Smooth muscle cell (in vitro differentiated cells): ENCODE measurements around the gene SP140L. TPM values are rescaled to one million over a fixed set of nuclear protein-coding genes. Genes with fewer than 3 reads are reported as not detected.
"Not testable (repeated sequence)": the region's sequence is repeated elsewhere in the genome, so short reads cannot be mapped to it uniquely, and the experiment has no call there.

Source experiments
- DNase-seq: peaks from one replicate; lab custom pipeline; 2025; ENCODE audit not compliant: unreplicated experiment; lab: John Stamatoyannopoulos, UW
- H2AFZ ChIP-seq: fragments of 200-600 bp; sonication (generic); 2 replicates; pipeline ENCODE4 v1.6.0; 2016; ENCODE audit warnings: antibody characterized with exemption, low read depth, mild to moderate bottlenecking
- H3F3A ChIP-seq: fragments of 200-600 bp; sonication (generic); 2 replicates; pipeline ENCODE4 v1.6.0; 2017; ENCODE audit warnings: antibody characterized with exemption, low read depth
- H3K27ac ChIP-seq: fragments of 200-600 bp; sonication (generic); 2 replicates; pipeline ENCODE4 v1.5.1; 2016; ENCODE audit warnings: low read depth, mild to moderate bottlenecking
- H3K27me3 ChIP-seq: fragments of 200-600 bp; sonication (generic); 2 replicates; pipeline ENCODE4 v1.6.1; 2016; ENCODE audit warnings: low read depth, mild to moderate bottlenecking
- H3K36me3 ChIP-seq: fragments of 200-600 bp; sonication (generic); 2 replicates; pipeline ENCODE4 v1.5.1; 2016; ENCODE audit warnings: low read depth
- H3K4me1 ChIP-seq: fragments of 200-600 bp; sonication (generic); 2 replicates; pipeline ENCODE4 v1.5.1; 2016; ENCODE audit warnings: low read depth
- H3K4me2 ChIP-seq: fragments of 200-600 bp; sonication (generic); 2 replicates; pipeline ENCODE4 v1.6.0; 2016; ENCODE audit warnings: mild to moderate bottlenecking
- H3K4me3 ChIP-seq: fragments of 200-600 bp; sonication (generic); 2 replicates; pipeline ENCODE4 v1.5.1; 2016; ENCODE audit warnings: mild to moderate bottlenecking
- H3K79me2 ChIP-seq: fragments of 200-600 bp; sonication (generic); 2 replicates; pipeline ENCODE4 v1.6.0; 2016; ENCODE audit warnings: low read depth, mild to moderate bottlenecking
- H3K9ac ChIP-seq: fragments of 200-600 bp; sonication (generic); 2 replicates; pipeline ENCODE4 v1.6.0; 2016; ENCODE audit warnings: low read depth
- H3K9me3 ChIP-seq: fragments of 200-600 bp; sonication (generic); replicated peaks from 2 replicates; pipeline ENCODE4 v1.5.1; 2016; ENCODE audit warnings: low read depth
- H4K20me1 ChIP-seq: fragments of 200-600 bp; sonication (generic); 2 replicates; pipeline ENCODE4 v1.6.0; 2016; ENCODE audit warnings: low read depth
- CTCF ChIP-seq: fragments of 200-600 bp; sonication (generic); IDR thresholded peaks from 2 replicates; pipeline ENCODE4 v1.5.1; 2017; ENCODE audit warnings: borderline replicate concordance, mild to moderate bottlenecking, antibody characterized with exemption; ENCODE audit not compliant: insufficient read depth, poor library complexity, severe bottlenecking
- WGBS: methylation state at CpG from one replicate; pipeline ENCODE4 v1.1.7; 2016; ENCODE audit warnings: low lambda C conversion rate; 5-methylcytosine and 5-hydroxymethylcytosine counted together
- polyA plus RNA-seq: library from polyadenylated mRNA; unstranded; fragments of >200 nt; fragmentation: Nextera tagmentation; extraction: Ambion mirVana; gene quantifications from 2 replicates; pipeline ENCODE4 v1.2.1, GENCODE V29; 2016
- total RNA-seq: library from RNA; depleted of rRNA; stranded (reverse); fragments of >200 nt; gene quantifications from 2 replicates; pipeline ENCODE4 v1.2.3, GENCODE V29; 2014

The SP140L gene
- total and polyA plus RNA-seq, 2 experiments from 2014 or later, result 0.90 to 1.6 TPM

DNA sequence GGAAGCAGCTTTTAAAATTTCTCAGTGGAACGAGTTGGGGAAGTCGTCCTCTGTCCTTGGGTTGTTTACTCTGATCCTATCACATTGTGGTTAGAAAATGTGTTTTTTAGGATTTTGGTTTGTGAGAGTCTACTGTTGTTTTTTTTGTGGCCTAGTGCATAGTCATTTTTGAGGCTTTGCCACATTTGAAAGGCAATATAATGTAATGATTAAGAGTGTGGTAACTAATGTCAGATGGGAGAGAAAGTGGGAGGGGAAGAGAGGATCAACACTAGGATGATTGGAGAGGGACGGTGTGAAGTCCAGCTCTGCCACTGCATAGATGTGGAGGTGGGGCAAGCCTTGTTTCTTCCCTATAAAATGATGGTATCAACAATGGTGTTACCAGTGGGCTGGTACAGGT, 8.5 kb downstream of the SP140L start:
- Histone ChIP-seq H2AFZ (no peak overlapping the region), H3K4me3 (no peak overlapping the region), H3K27me3 (no peaks in the 10 kb centered on the region), H3K79me2 (no peaks in the 10 kb centered on the region), H3F3A (no peaks in the 10 kb centered on the region), H3K9me3 (no peaks in the 10 kb centered on the region), H3K4me1 (no peaks in the 10 kb centered on the region), H4K20me1 (no peaks in the 10 kb centered on the region), H3K4me2 (no peak overlapping the region), H3K36me3 (no peaks in the 10 kb centered on the region), H3K27ac (no peak overlapping the region), H3K9ac (no peak overlapping the region)
- 60% methylated on average over 3 of the region's 3 CpGs for WGBS
- TF ChIP-seq CTCF, result no peak
- no peak for DNase-seq

- DNase-seq, result no peak
- Histone ChIP-seq H2AFZ (no peak overlapping the region), H3K4me2 (no peak overlapping the region), H3K27me3 (no peaks in the 10 kb centered on the region), H3K27ac (no peak overlapping the region), H3F3A (no peaks in the 10 kb centered on the region), H3K9ac (no peak overlapping the region), H3K36me3 (no peaks in the 10 kb centered on the region), H3K4me3 (no peak overlapping the region), H3K9me3 (no peaks in the 10 kb centered on the region), H3K79me2 (no peaks in the 10 kb centered on the region), H4K20me1 (no peaks in the 10 kb centered on the region), H3K4me1 (no peaks in the 10 kb centered on the region)
- TF ChIP-seq CTCF, result no peak
- WGBS, result 83% methylated on average over 3 of the region's 3 CpGs
Measured at GRCh38 chr2:230335864-230336506, 9.0 kb downstream of the SP140L start.

DNA sequence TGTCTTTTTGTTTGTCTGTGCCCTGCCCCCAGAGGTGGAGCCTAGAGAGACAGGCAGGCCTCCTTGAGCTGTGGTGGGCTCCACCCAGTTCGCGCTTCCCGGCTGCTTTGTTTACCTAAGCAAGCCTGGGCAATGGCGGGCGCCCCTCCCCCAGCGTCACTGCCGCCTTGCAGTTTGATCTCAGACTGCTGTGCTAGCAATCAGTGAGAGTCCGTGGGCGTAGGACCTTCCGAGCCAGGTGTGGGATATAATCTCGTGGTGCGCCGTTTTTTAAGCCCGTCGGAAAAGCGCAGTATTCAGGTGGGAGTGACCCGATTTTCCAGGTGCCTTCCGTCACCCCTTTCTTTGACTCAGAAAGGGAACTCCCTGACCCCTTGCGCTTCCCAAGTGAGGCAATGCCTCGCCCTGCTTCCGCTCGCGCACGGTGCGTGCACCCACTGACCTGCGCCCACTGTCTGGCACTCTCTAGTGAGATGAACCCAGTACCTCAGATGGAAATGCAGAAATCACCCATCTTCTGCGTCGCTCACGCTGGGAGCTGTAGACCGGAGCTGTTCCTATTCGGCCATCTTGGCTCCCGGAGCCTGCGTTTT, 15.0 kb downstream of the SP140L start:
- H3K4me3 ChIP-seq, result peak overlapping the region; percentile 28
- H3F3A ChIP-seq, H3K9ac ChIP-seq, H2AFZ ChIP-seq, H3K36me3 ChIP-seq, H3K9me3 ChIP-seq, H3K27me3 ChIP-seq, H3K27ac ChIP-seq, H3K4me2 ChIP-seq, H3K4me1 ChIP-seq, H4K20me1 ChIP-seq, DNase-seq, H3K79me2 ChIP-seq: not testable (repeated sequence)
- WGBS, result 60% methylated on average over 32 of the region's 33 CpGs

DNA sequence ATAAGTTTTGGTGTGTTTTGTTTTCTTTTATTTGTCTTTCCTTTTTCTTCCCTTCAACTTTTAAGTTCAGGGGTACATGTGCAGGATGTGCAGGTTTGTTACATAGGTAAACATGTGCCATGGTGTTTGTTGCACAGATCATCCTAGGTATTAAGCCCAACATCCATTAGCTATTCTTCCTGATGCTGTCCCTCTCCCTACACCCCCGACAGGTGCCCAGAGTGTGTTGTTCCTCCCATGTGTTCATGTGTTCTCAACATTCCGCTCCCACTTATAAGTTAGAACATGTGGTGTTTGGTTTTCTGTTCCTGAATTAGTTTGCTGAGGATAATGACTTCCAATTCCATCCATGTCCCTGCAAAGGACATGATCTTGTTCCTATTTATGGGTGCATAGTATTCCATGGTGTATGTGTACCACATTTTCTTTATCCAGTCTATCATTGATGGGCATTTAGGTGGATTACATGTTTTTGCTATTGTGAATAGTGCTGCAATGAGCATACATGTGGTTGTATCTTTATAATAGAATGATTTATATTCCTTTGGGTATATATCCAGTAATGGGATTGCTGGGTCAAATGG, 16.1 kb downstream of the SP140L start:
- not testable (repeated sequence) for H3K9me3 ChIP-seq, H2AFZ ChIP-seq, DNase-seq, H3K9ac ChIP-seq, H3K27ac ChIP-seq, H3F3A ChIP-seq, H3K4me1 ChIP-seq, H3K4me3 ChIP-seq, H3K4me2 ChIP-seq, H3K79me2 ChIP-seq, H3K27me3 ChIP-seq, H4K20me1 ChIP-seq, H3K36me3 ChIP-seq
- WGBS, result 89% methylated on average over 2 of the region's 2 CpGs
